ENCODE measurements around the gene RAD50. TPM values are rescaled to one million over a fixed set of nuclear protein-coding genes. Genes with fewer than 3 reads are reported as not detected.
"Not testable (repeated sequence)": the region's sequence is repeated elsewhere in the genome, so short reads cannot be mapped to it uniquely, and the experiment has no call there.

RAD50 gene
- total RNA-seq, 5 donors from 2014 or later (not counting 1 experiment from before 2014, with no cell fraction given) = 19.7 to 33.7 (median 28.5) TPM

DNA sequence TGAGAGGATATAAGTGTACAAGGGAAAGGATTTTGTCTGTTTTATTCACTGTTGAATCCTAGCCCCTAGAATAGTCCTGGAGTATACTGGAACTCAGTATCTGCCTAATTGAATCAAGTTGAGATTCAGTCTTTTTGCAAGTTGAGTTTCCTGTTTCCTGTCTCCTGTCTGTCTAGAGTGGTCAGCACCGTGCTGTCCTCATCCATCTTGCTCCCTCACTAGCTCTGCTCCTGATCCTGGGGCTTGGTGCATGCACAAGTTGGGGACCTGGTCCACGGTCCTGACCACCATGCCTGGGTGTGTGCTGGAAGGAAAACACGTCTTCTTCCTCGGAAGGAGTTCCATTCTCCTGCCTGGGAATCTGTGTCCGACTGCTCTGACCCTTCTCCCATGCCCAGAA is 16.6 kb upstream of the RAD50 start:
- H3K27ac Mint-ChIP-seq = no peak overlapping the region
- ChIA-PET CTCF (interaction anchor here in 1 of 2 donors (0.5 kb wide), 1 partner anchor 93 kb away, joined by 4 read pairs; no protein-coding TSS in a partner anchor), POLR2A (no interaction called here)
- H3K36me3 Mint-ChIP-seq = no peaks in the 10 kb centered on the region
- H3K27me3 ChIP-seq (replicated peaks in 1 of 2; ENCODE audit: control insufficient read depth in 2 of 2, extremely low read depth in 1 of 2, insufficient read depth in 2 of 2, low read length in 1 of 2) = no peaks in the 10 kb centered on the region
- no peak overlapping the region for H3K27ac ChIP-seq (ENCODE audit: low read length)
- H3K36me3 ChIP-seq (ENCODE audit: control insufficient read depth in 2 of 2, extremely low read depth in 1 of 2, insufficient read depth in 1 of 2, low read length in 1 of 2) = no peaks in the 10 kb centered on the region
- no peaks in the 10 kb centered on the region for H3K4me1 Mint-ChIP-seq
- H3K9me3 Mint-ChIP-seq = no peaks in the 10 kb centered on the region
- peaks cover 2 to 14% of the 10 kb centered on the region in 2 donors for H3K27me3 Mint-ChIP-seq
- WGBS (ENCODE audit: insufficient coverage) = 90% methylated on average over 4 of the region's 5 CpGs
- DNase-seq (no peak), ATAC-seq (replicated peaks in 1 of 4) (no peak)
- H3K4me1 ChIP-seq (ENCODE audit: control insufficient read depth in 1 of 2, extremely low read depth in 1 of 2, insufficient read depth in 2 of 2, low read length in 2 of 2) = no peaks in the 10 kb centered on the region
- no peak overlapping the region for H3K4me3 Mint-ChIP-seq
- H3K4me3 ChIP-seq (ENCODE audit: control insufficient read depth in 1 of 2, extremely low read depth in 1 of 2, low read length in 1 of 2) = no peak overlapping the region
- H3K9me3 ChIP-seq = no peaks in the 10 kb centered on the region

DNA sequence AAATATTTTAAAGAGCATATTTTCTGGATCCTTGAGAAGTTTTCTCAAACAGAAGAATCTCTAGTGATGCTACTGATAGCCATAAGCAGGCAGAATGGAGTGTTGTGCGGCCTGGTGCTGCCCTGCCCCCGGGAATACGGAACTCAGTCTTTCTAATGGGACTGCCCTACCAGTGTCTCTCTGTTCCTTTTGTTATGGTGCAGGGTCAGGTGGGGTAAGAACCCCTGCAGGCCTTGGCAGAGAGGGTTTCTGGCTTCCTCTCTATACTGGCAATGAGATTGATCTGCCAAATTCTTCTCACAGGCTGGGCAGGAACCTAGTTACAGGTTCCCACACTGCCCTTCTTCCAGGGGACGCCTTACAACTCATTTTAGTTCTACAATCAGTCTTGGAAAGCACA is 16.0 kb upstream of the RAD50 start:
- H3K9me3 ChIP-seq = no peaks in the 10 kb centered on the region
- Mint-ChIP-seq H3K36me3 (no peaks in the 10 kb centered on the region), H3K27ac (no peak overlapping the region), H3K9me3 (no peaks in the 10 kb centered on the region), H3K4me1 (no peaks in the 10 kb centered on the region), H3K4me3 (no peak overlapping the region), H3K27me3 (peaks cover 2 to 9% of the 10 kb centered on the region in 2 donors)
- ChIA-PET CTCF (no interaction called here), POLR2A (no interaction called here)
- ATAC-seq (replicated peaks in 1 of 4) (no peak), DNase-seq (no peak)
- H3K27ac ChIP-seq (ENCODE audit: low read length) = no peak overlapping the region
- H3K36me3 ChIP-seq (ENCODE audit: control insufficient read depth in 2 of 2, extremely low read depth in 1 of 2, insufficient read depth in 1 of 2, low read length in 1 of 2) = no peaks in the 10 kb centered on the region
- no peaks in the 10 kb centered on the region for H3K4me1 ChIP-seq (ENCODE audit: control insufficient read depth in 1 of 2, extremely low read depth in 1 of 2, insufficient read depth in 2 of 2, low read length in 2 of 2)
- no peaks in the 10 kb centered on the region for H3K27me3 ChIP-seq (replicated peaks in 1 of 2; ENCODE audit: control insufficient read depth in 2 of 2, extremely low read depth in 1 of 2, insufficient read depth in 2 of 2, low read length in 1 of 2)
- no peak overlapping the region for H3K4me3 ChIP-seq (ENCODE audit: control insufficient read depth in 1 of 2, extremely low read depth in 1 of 2, low read length in 1 of 2)
- 100% methylated on average over 3 of the region's 4 CpGs for WGBS (ENCODE audit: insufficient coverage)

DNA sequence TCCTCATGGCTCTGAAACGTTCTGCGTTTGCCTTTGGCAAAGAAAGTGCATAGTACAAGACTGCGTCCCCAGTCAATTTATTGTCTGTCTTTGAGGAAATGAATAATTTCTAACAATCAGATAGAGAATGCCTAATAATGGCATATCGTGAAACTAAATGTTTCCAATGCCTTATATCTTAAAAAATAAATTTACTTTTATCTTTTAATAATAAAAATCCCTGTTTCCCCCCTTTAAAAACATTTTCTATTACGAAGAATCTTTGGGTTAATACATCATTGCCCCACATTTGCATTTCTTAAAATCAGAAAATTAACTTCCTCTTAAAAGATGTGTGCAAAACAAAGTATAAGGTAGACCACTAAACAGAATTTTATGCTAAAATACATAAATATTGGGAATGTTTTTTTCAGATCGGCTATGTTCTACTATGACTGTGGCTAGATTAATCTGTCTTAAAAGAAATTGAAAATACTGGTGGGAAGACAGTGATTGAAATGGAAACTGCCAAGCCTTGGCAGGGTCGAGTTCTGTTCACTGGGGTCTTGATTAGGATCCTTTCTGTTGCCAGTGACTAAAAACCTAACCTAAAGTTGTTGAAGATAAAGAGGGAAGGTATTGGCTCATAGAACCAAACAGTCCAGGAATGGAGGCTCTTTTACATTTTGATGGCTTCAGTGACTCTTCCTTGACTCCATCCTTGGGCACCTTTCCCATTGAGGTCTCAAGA is 13.1 kb upstream of the RAD50 start, which contains the start of gene IL5:
Gene IL5, minus strand, starts transcription at position 51 of the 730 bp plus-strand sequence. Its CDS starts 44 bp downstream, at position 7.
- no peak within 1 kb of the TSS for H3K27ac Mint-ChIP-seq
- POLR2A ChIA-PET = no interaction called here
- H3K4me3 Mint-ChIP-seq = no peak within 1 kb of the TSS

DNA sequence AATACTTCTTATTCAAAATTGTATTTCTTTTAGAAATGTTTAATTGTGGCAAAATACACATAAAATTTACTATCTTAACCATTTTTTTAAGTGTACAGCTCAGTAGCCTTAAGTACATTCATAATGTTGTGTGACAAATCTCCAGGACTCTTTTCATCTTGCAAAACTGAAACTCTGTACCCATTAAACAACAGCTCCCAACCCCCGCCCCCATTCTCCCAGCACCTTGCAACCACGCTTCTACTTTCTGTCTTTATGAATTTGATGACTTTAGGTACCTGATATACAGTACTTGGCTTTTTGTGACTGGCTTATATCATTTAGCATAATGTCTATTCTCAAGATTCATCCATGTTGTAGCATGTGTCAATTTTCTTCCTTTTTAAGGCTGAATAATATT is 10.7 kb upstream of the RAD50 start:
- no peaks in the 10 kb centered on the region for H3K4me1 Mint-ChIP-seq
- ChIA-PET CTCF (no interaction called here), POLR2A (no interaction called here)
- Histone ChIP-seq H3K27me3 (replicated peaks in 1 of 2; ENCODE audit: control insufficient read depth in 2 of 2, extremely low read depth in 1 of 2, insufficient read depth in 2 of 2, low read length in 1 of 2) (no peaks in the 10 kb centered on the region), H3K9me3 (no peaks in the 10 kb centered on the region), H3K27ac (ENCODE audit: low read length) (no peak overlapping the region), H3K4me3 (ENCODE audit: control insufficient read depth in 1 of 2, extremely low read depth in 1 of 2, low read length in 1 of 2) (no peak overlapping the region), H3K4me1 (ENCODE audit: control insufficient read depth in 1 of 2, extremely low read depth in 1 of 2, insufficient read depth in 2 of 2, low read length in 2 of 2) (no peaks in the 10 kb centered on the region), H3K36me3 (ENCODE audit: control insufficient read depth in 2 of 2, extremely low read depth in 1 of 2, insufficient read depth in 1 of 2, low read length in 1 of 2) (no peaks in the 10 kb centered on the region)
- WGBS (ENCODE audit: insufficient coverage) = no CpG with 5 or more reads among the region's 2 CpGs
- no peak overlapping the region for H3K27ac Mint-ChIP-seq
- no peaks in the 10 kb centered on the region for H3K9me3 Mint-ChIP-seq
- H3K4me3 Mint-ChIP-seq = no peak overlapping the region
- DNase-seq (no peak), ATAC-seq (replicated peaks in 1 of 4) (no peak)
- H3K27me3 Mint-ChIP-seq = peaks cover 0 to 2% of the 10 kb centered on the region in 2 donors
- H3K36me3 Mint-ChIP-seq = no peaks in the 10 kb centered on the region

More for the DNA sequence above, 13.1 kb upstream of the RAD50 start, which contains the start of gene IL5:
- 33% methylated on average over 1 of the region's 7 CpGs for WGBS (ENCODE audit: insufficient coverage)
- no peak for DNase-seq
- H3K27me3 ChIP-seq (replicated peaks in 1 of 2; ENCODE audit: control insufficient read depth in 2 of 2, extremely low read depth in 1 of 2, insufficient read depth in 2 of 2, low read length in 1 of 2) = no peaks in the 10 kb centered on the region
- Mint-ChIP-seq H3K36me3 (no peaks in the 10 kb centered on the region), H3K27me3 (peaks cover 0 to 2% of the 10 kb centered on the region in 2 donors), H3K4me1 (no peaks in the 10 kb centered on the region), H3K9me3 (no peaks in the 10 kb centered on the region)
- no peaks in the 10 kb centered on the region for H3K36me3 ChIP-seq (ENCODE audit: control insufficient read depth in 2 of 2, extremely low read depth in 1 of 2, insufficient read depth in 1 of 2, low read length in 1 of 2)
- CTCF ChIA-PET = no interaction called here
- no peak within 1 kb of the TSS for H3K27ac ChIP-seq (ENCODE audit: low read length)
- H3K4me3 ChIP-seq (ENCODE audit: control insufficient read depth in 1 of 2, extremely low read depth in 1 of 2, low read length in 1 of 2) = no peak within 1 kb of the TSS
- no peaks in the 10 kb centered on the region for H3K9me3 ChIP-seq
- no peak for ATAC-seq (replicated peaks in 1 of 4)
- no peaks in the 10 kb centered on the region for H3K4me1 ChIP-seq (ENCODE audit: control insufficient read depth in 1 of 2, extremely low read depth in 1 of 2, insufficient read depth in 2 of 2, low read length in 2 of 2)

DNA sequence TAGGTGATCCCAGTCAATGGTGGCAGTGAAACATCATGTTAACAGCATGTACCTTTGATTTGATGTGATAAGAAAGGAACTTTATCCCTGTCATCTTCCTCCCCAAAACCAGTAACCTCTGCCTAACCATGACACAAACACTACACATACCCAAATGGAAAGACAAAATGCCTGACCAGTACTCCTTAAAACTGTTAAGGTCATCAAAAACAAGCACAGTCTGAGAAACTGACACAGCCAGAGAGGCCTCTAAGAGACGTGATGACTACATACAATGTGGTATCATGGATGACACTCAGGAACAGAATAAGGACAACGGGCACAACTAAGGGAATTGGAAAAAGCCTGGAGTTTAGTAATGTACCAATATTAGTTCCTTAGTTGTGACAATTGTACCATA is 9.5 kb upstream of the RAD50 start:
- ATAC-seq (replicated peaks in 1 of 4) (no peak), DNase-seq (no peak)
- Mint-ChIP-seq H3K9me3 (no peaks in the 10 kb centered on the region), H3K4me3 (no peak overlapping the region), H3K27ac (no peak overlapping the region), H3K4me1 (no peaks in the 10 kb centered on the region), H3K27me3 (peaks cover 0 to 2% of the 10 kb centered on the region in 2 donors), H3K36me3 (no peaks in the 10 kb centered on the region)
- no peak overlapping the region for H3K27ac ChIP-seq (ENCODE audit: low read length)
- H3K4me3 ChIP-seq (ENCODE audit: control insufficient read depth in 1 of 2, extremely low read depth in 1 of 2, low read length in 1 of 2) = no peak overlapping the region
- no peaks in the 10 kb centered on the region for H3K27me3 ChIP-seq (replicated peaks in 1 of 2; ENCODE audit: control insufficient read depth in 2 of 2, extremely low read depth in 1 of 2, insufficient read depth in 2 of 2, low read length in 1 of 2)
- ChIA-PET CTCF (interaction anchor here in 1 of 2 donors (1.6 kb wide), 1 partner anchor 20 kb away, joined by 4 read pairs; no protein-coding TSS in a partner anchor), POLR2A (no interaction called here)
- no peaks in the 10 kb centered on the region for H3K36me3 ChIP-seq (ENCODE audit: control insufficient read depth in 2 of 2, extremely low read depth in 1 of 2, insufficient read depth in 1 of 2, low read length in 1 of 2)
- no peaks in the 10 kb centered on the region for H3K9me3 ChIP-seq
- WGBS (ENCODE audit: insufficient coverage) = 43% methylated on average over 1 of the region's 2 CpGs
- no peaks in the 10 kb centered on the region for H3K4me1 ChIP-seq (ENCODE audit: control insufficient read depth in 1 of 2, extremely low read depth in 1 of 2, insufficient read depth in 2 of 2, low read length in 2 of 2)

DNA sequence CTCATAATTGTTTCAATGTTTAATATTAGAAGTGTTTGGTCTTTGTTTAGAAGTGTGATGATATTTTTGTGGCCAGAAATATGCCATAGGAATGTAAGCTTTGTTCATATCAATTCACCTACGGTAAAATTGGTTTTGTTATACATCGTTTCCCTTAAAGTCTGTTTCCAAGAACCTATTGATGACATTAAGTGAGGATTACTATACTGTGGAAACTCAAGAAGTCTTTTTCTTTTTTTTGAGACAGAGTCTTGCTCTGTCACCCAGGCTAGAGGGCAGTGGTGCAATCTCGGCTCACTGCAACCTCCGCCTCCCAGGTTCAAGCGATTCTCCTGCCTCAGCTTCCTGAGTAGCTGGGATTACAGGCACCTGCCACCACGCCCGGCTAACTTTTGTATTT is 7.9 kb upstream of the RAD50 start:
- ChIA-PET CTCF (interaction anchor here in 1 of 2 donors (1.6 kb wide), 1 partner anchor 22 kb away, joined by 4 read pairs; no protein-coding TSS in a partner anchor), POLR2A (interaction anchor here in 1 of 2 donors (0.7 kb wide), 1 partner anchor 148 kb away, joined by 3 read pairs; no protein-coding TSS in a partner anchor)
- H3K27me3 ChIP-seq (replicated peaks in 1 of 2; ENCODE audit: control insufficient read depth in 2 of 2, extremely low read depth in 1 of 2, insufficient read depth in 2 of 2, low read length in 1 of 2); H3K27ac ChIP-seq (ENCODE audit: low read length); DNase-seq; H3K36me3 ChIP-seq (ENCODE audit: control insufficient read depth in 2 of 2, extremely low read depth in 1 of 2, insufficient read depth in 1 of 2, low read length in 1 of 2); H3K36me3 Mint-ChIP-seq; H3K4me1 ChIP-seq (ENCODE audit: control insufficient read depth in 1 of 2, extremely low read depth in 1 of 2, insufficient read depth in 2 of 2, low read length in 2 of 2); H3K27ac Mint-ChIP-seq; ATAC-seq (replicated peaks in 1 of 4); H3K4me1 Mint-ChIP-seq; H3K9me3 Mint-ChIP-seq; H3K4me3 Mint-ChIP-seq; H3K27me3 Mint-ChIP-seq; H3K9me3 ChIP-seq; H3K4me3 ChIP-seq (ENCODE audit: control insufficient read depth in 1 of 2, extremely low read depth in 1 of 2, low read length in 1 of 2): not testable (repeated sequence)
- no CpG with 5 or more reads among the region's 7 CpGs for WGBS (ENCODE audit: insufficient coverage)

Data from T-cell (primary cell).